ENCODE results near the gene PTDSS2.

Gene PTDSS2

DNA sequence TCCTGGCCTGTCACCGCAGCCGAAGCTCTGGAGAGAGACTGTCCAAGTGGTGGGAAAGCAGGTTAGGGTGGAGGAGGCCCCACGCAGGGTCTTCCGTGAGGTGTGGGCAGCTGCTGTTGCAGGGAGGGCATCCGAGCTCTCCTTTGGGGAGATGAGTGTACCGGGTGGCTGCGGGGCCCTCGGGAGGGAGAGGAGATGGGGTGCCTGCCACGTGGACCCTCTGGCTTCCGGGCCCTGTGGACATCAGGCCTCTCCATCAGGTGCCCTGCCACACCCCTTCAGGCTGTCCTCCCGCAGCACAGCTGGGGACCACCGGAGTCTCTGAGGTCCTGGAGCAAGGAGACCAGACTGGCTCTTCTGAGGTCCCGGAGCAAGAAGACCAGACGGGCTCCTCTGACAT, 1.7 kb downstream of the PTDSS2 start:
- in situ Hi-C loops (cut with HindIII; ENCODE audit: low pct_unique_long_range_greater_than_20kb, low sequenced_read_pairs) = no loop called here
- TF ChIP-seq JUND (IDR thresholded peaks at IDR 0.05; ENCODE audit: low read depth) = no peak
- DNase-seq (ENCODE audit: low read depth in 1 of 2, low spot score in 1 of 2) = no peak

GRCh38 chr11:452203-452744, 2.2 kb downstream of the PTDSS2 start:
- TF ChIP-seq JUND (IDR thresholded peaks at IDR 0.05; ENCODE audit: low read depth) = no peak
- in situ Hi-C loops (cut with HindIII; ENCODE audit: low pct_unique_long_range_greater_than_20kb, low sequenced_read_pairs) = no loop called here
- no peak for DNase-seq (ENCODE audit: low read depth in 1 of 2, low spot score in 1 of 2)

- TF ChIP-seq JUND (IDR thresholded peaks at IDR 0.05; ENCODE audit: low read depth) = no peak
- in situ Hi-C loops (cut with HindIII; ENCODE audit: low pct_unique_long_range_greater_than_20kb, low sequenced_read_pairs) = no loop called here
- no peak for DNase-seq (ENCODE audit: low read depth in 1 of 2, low spot score in 1 of 2)
Observed at GRCh38 chr11:452916-453527, 2.9 kb downstream of the PTDSS2 start.

GRCh38 chr11:453564-453963, 3.5 kb downstream of the PTDSS2 start:
- no peak for DNase-seq (ENCODE audit: low read depth in 1 of 2, low spot score in 1 of 2)
- in situ Hi-C loops (cut with HindIII; ENCODE audit: low pct_unique_long_range_greater_than_20kb, low sequenced_read_pairs) = no loop called here
- TF ChIP-seq JUND (IDR thresholded peaks at IDR 0.05; ENCODE audit: low read depth) = no peak

GRCh38 chr11:454043-454442, 4.0 kb downstream of the PTDSS2 start:
- no peak for DNase-seq (ENCODE audit: low read depth in 1 of 2, low spot score in 1 of 2)
- no peak for TF ChIP-seq JUND (IDR thresholded peaks at IDR 0.05; ENCODE audit: low read depth)
- in situ Hi-C loops (cut with HindIII; ENCODE audit: low pct_unique_long_range_greater_than_20kb, low sequenced_read_pairs) = no loop called here

- no peak for TF ChIP-seq JUND (IDR thresholded peaks at IDR 0.05; ENCODE audit: low read depth)
- DNase-seq (ENCODE audit: low read depth in 1 of 2, low spot score in 1 of 2) = no peak
- in situ Hi-C loops (cut with HindIII; ENCODE audit: low pct_unique_long_range_greater_than_20kb, low sequenced_read_pairs) = no loop called here
Observed at GRCh38 chr11:454801-455565, 4.9 kb downstream of the PTDSS2 start.

- no peak for TF ChIP-seq JUND (IDR thresholded peaks at IDR 0.05; ENCODE audit: low read depth)
- in situ Hi-C loops (cut with HindIII; ENCODE audit: low pct_unique_long_range_greater_than_20kb, low sequenced_read_pairs) = no loop called here
- DNase-seq (ENCODE audit: low read depth in 1 of 2, low spot score in 1 of 2) = no peak
Observed at GRCh38 chr11:455566-456147, 5.6 kb downstream of the PTDSS2 start.

GRCh38 chr11:456533-456932, 6.5 kb downstream of the PTDSS2 start:
- no peak for TF ChIP-seq JUND (IDR thresholded peaks at IDR 0.05; ENCODE audit: low read depth)
- in situ Hi-C loops (cut with HindIII; ENCODE audit: low pct_unique_long_range_greater_than_20kb, low sequenced_read_pairs) = no loop called here
- DNase-seq (ENCODE audit: low read depth in 1 of 2, low spot score in 1 of 2) = no peak

DNA sequence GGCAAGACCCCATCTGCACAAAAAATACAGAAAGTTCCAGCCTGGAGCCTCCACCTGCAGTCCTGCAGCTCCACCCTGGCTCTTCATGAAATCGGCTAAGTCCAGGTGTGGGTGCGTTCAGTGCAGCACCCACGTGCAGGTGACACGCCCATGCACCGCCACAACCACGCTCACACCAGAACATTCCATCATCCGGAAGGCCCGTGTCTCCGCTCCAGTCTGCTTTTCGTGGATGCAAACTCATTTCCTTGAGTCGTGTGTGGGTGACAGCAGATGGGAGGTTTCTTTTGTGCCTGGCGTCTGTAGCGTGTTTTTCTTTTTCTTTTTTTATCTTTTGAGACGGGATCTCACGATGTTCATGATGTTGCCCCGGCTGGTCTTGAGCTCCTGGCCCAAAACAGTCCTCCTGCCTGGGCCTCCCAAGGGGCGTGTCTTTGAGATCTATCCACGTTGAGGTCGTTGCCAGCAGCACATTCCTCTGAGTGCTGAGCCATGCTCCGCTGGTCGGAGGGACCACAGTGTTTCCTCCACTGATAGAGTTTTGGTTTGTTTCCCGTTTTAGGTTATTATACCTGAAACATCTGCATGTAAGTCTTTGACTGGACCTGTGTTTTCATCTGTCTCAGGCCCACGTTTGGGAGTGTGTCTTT, 7.2 kb downstream of the PTDSS2 start:
- no peak for DNase-seq (ENCODE audit: low read depth in 1 of 2, low spot score in 1 of 2)
- TF ChIP-seq JUND (IDR thresholded peaks at IDR 0.05; ENCODE audit: low read depth) = no peak
- in situ Hi-C loops (cut with HindIII; ENCODE audit: low pct_unique_long_range_greater_than_20kb, low sequenced_read_pairs) = no loop called here

GRCh38 chr11:459511-460220, 9.6 kb downstream of the PTDSS2 start:
- DNase-seq (ENCODE audit: low read depth in 1 of 2, low spot score in 1 of 2) = no peak

DNA sequence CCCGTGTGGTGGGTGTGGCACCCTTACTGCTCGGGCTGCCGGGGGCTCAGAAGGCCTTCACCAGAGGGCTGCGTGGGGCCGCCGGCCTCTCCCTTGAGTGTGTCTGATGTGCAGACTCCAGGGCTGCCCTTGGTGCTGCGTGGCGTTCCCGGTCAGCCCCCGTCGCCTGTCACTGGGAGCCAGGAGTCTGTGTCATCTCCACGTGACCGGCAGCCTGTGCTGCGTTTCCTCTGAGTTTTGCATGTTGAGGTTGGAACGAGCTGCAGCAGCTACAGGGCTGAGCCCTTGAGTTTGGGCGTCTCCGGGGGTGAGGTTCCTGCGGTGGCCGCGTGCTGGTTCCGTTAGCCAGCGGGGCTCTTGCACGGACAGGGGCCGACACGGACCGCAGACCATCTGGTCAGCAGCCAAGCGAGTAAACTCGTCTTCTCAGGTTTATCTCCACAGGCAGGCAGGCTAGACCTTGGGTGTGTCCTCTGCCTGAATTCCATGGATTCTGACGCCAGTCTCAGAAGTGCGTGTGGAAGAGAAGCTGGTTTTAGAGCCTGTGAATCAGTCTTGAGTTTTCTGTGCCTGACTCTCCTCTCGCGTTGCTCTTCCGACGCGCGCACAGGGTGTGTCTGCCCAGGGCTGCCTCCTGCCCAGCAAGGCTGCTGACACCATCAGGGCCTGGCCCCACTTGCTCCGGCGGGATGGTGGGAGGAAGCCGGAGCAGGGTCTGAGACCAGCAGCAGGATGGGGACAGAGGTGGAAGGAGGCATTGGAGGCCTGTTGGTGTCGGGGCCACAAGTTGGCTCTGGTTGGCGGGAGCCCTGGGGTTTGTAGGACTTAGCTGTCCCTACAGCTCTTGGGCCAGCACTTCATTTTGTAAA, 10.5 kb downstream of the PTDSS2 start:
- no peak for DNase-seq (ENCODE audit: low read depth in 1 of 2, low spot score in 1 of 2)
- in situ Hi-C loops (cut with HindIII; ENCODE audit: low pct_unique_long_range_greater_than_20kb, low sequenced_read_pairs) = no loop called here
- no peak for TF ChIP-seq JUND (IDR thresholded peaks at IDR 0.05; ENCODE audit: low read depth)

More at GRCh38 chr11:459511-460220, 9.6 kb downstream of the PTDSS2 start:
- no peak for TF ChIP-seq JUND (IDR thresholded peaks at IDR 0.05; ENCODE audit: low read depth)
- in situ Hi-C loops (cut with HindIII; ENCODE audit: low pct_unique_long_range_greater_than_20kb, low sequenced_read_pairs) = no loop called here

All from T47D (cell line).